Measurements from ENCODE around the gene TEX11. TPM values are rescaled to one million over a fixed set of nuclear protein-coding genes. Genes with fewer than 3 reads are reported as not detected.

Gene TEX11
- total RNA-seq, 2 donors from 2014 or later = 2.6 TPM; not detected in 1

DNA sequence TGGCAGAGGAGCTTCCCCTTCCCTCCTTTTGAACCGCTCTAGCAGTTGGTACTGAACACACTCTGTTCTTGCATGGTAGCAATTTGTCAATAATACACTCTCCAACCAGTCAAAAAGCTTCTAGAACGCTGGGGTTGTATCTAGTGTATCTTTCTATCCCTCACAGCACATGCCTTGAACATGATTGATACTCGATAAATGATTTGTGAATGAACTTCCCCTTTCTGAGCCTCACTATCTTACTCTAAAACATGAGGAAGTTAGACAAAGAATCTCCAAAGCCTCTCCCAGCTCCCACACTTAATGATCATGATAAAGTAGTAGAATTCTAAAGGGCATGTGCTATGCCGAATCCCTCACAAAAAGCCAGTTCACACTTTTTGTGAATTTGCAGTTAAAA is 399.4 kb downstream of the TEX11 start:
- Histone ChIP-seq H3K4me1 (replicated peaks) (no peaks in the 10 kb centered on the region), H3K4me3 (no peak overlapping the region), H3K27ac (no peak overlapping the region), H3K9me3 (no peaks in the 10 kb centered on the region), H3K36me3 (no peaks in the 10 kb centered on the region), H3K27me3 (replicated peaks; ENCODE audit: insufficient read depth) (no peaks in the 10 kb centered on the region)
- 84% methylated on average over 4 of the region's 4 CpGs for WGBS
- TF ChIP-seq, protein P1, sequence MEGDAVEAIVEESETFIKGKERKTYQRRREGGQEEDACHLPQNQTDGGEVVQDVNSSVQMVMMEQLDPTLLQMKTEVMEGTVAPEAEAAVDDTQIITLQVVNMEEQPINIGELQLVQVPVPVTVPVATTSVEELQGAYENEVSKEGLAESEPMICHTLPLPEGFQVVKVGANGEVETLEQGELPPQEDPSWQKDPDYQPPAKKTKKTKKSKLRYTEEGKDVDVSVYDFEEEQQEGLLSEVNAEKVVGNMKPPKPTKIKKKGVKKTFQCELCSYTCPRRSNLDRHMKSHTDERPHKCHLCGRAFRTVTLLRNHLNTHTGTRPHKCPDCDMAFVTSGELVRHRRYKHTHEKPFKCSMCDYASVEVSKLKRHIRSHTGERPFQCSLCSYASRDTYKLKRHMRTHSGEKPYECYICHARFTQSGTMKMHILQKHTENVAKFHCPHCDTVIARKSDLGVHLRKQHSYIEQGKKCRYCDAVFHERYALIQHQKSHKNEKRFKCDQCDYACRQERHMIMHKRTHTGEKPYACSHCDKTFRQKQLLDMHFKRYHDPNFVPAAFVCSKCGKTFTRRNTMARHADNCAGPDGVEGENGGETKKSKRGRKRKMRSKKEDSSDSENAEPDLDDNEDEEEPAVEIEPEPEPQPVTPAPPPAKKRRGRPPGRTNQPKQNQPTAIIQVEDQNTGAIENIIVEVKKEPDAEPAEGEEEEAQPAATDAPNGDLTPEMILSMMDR (IDR thresholded peaks at IDR 0.05) = no peak
- TF ChIP-seq POLR2A (IDR thresholded peaks at IDR 0.05) (no peak), POLR2AphosphoS5 (IDR thresholded peaks at IDR 0.05) (no peak)
- intact Hi-C loops (cut with DNase I) = no loop called here
- DNase-seq (ENCODE audit: low spot score) = no peak

DNA sequence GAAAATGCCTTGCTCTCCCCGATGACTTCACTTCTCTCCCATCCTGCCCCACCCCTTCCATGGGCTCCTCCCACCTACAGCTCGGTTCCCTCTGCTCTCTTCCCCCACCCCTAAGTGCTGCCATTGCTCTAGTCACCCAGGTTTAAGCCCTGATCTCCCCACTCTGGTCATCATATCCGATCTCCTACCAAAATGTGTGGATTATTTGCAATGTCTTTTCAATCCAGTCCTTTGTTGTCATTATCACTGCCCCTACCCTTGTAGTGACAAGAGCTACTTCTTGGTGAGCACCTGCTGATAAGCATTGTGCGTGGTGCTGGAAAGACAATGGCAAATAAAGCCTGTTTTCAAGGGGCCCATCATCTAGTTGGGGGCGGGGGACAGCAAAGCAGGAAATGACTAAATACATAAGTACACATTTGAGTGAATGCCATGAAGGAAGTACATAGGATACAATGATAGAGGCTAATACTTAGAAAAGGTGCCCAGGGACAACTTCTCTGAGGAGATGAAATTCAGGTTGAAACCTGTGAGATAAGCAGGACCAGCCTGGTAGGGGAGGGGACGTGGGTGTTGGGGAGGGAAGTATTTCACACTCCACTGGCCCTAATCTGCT is 400.1 kb downstream of the TEX11 start:
- intact Hi-C loops (cut with DNase I) = no loop called here
- Histone ChIP-seq H3K36me3 (no peaks in the 10 kb centered on the region), H3K4me1 (replicated peaks) (no peaks in the 10 kb centered on the region), H3K4me3 (no peak overlapping the region), H3K9me3 (no peaks in the 10 kb centered on the region), H3K27ac (no peak overlapping the region), H3K27me3 (replicated peaks; ENCODE audit: insufficient read depth) (no peaks in the 10 kb centered on the region)
- TF ChIP-seq POLR2A (IDR thresholded peaks at IDR 0.05) (no peak), POLR2AphosphoS5 (IDR thresholded peaks at IDR 0.05) (no peak)
- TF ChIP-seq, protein P1 (IDR thresholded peaks at IDR 0.05) = no peak
- no peak for DNase-seq (ENCODE audit: low spot score)
- 48% methylated on average over 6 of the region's 6 CpGs for WGBS

DNA sequence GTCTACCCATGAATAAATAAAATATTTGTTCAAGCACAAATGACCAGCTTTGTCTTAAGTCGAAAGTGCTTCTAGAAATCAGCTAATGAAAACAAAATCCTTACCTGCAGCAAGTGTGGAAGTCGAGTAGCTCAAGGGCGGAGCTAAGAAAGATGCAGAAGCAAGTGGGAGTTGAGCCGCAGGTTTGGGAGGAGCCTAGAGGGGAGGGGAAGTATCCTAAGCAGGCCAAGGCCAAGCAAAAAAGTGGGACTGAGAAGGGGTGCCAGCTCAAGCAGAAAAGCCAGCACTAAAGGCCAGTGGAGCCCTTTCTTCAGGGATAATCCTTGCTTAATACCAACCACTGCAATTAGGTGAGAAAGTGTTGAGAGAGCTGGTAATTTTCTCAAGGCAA is 403.1 kb downstream of the TEX11 start:
- DNase-seq (ENCODE audit: low spot score) = no peak
- Histone ChIP-seq H3K27ac (no peak overlapping the region), H3K4me1 (replicated peaks) (no peaks in the 10 kb centered on the region), H3K9me3 (no peaks in the 10 kb centered on the region), H3K4me3 (no peak overlapping the region), H3K27me3 (replicated peaks; ENCODE audit: insufficient read depth) (no peaks in the 10 kb centered on the region), H3K36me3 (no peaks in the 10 kb centered on the region)
- TF ChIP-seq, protein P1 (IDR thresholded peaks at IDR 0.05) = no peak
- TF ChIP-seq POLR2AphosphoS5 (IDR thresholded peaks at IDR 0.05) = no peak
- no peak for TF ChIP-seq POLR2A (IDR thresholded peaks at IDR 0.05)
- intact Hi-C loops (cut with DNase I) = no loop called here
- WGBS = 62% methylated on average over 4 of the region's 4 CpGs

DNA sequence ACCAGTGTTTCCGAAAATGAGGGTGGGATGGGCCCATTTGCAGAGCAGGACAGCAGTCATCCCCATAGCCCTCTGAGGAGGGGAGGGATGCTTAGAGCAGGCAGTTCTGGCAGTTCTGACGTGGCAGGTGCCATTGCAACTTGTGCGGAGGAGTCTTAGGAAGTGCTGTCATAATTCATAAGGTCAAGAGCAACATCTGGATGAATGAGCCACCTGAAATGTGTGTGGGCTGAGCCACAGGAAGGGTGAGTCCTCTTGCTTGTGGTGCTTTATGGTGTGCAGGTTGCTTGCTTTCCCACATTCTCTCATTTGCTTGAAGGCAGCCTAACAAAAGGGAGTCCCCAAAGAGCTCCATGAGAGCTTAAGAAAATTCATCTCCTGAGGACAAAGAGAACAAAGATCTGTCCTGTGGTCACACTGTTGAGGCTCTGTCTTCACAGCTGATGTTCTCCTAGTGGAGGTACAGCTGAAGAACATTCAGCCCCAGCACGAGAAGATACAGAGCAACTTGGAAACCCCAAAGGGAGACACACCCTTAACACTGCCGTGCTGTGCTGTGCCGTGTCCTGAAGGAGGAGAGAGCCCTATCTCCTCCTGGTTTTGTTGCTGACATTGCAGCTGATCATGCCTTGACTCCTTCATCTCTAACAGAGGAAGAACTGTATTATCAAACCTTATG is 403.6 kb downstream of the TEX11 start:
- WGBS = 79% methylated on average over 6 of the region's 6 CpGs
- intact Hi-C loops (cut with DNase I) = no loop called here
- H3K4me1 ChIP-seq (replicated peaks) = no peaks in the 10 kb centered on the region
- no peaks in the 10 kb centered on the region for H3K27me3 ChIP-seq (replicated peaks; ENCODE audit: insufficient read depth)
- H3K27ac ChIP-seq = no peak overlapping the region
- TF ChIP-seq, protein P1 (IDR thresholded peaks at IDR 0.05) = no peak
- TF ChIP-seq POLR2A (IDR thresholded peaks at IDR 0.05) (no peak), POLR2AphosphoS5 (IDR thresholded peaks at IDR 0.05) (no peak)
- no peak overlapping the region for H3K4me3 ChIP-seq
- H3K9me3 ChIP-seq = no peaks in the 10 kb centered on the region
- DNase-seq (ENCODE audit: low spot score) = no peak
- no peaks in the 10 kb centered on the region for H3K36me3 ChIP-seq

DNA sequence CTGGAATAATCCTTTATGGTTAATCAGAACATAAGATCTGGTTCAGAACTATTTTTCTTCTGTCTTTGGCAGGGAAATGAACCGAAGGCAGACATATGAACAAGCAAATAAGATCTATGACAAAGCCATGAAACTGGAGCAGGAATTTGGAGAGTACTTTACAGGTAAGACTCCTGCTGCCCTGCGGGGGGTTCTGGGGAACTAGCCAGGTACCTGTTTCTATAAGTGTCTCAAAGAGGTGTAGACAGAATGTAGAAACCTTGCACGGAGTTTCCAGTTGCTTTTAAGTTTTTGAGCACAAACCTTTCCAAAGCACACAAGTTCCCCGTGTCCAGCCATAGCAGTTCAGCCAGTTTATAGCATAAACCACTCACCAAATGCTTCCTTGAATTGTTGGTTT is 407.7 kb downstream of the TEX11 start:
- Histone ChIP-seq H3K4me1 (replicated peaks) (no peaks in the 10 kb centered on the region), H3K36me3 (no peaks in the 10 kb centered on the region), H3K4me3 (no peak overlapping the region), H3K27me3 (replicated peaks; ENCODE audit: insufficient read depth) (no peaks in the 10 kb centered on the region), H3K9me3 (no peaks in the 10 kb centered on the region), H3K27ac (no peak overlapping the region)
- no peak for DNase-seq (ENCODE audit: low spot score)
- WGBS = 90% methylated on average over 4 of the region's 4 CpGs
- intact Hi-C loops (cut with DNase I) = no loop called here
- TF ChIP-seq, protein P1 (IDR thresholded peaks at IDR 0.05) = no peak
- TF ChIP-seq POLR2A (IDR thresholded peaks at IDR 0.05) = no peak
- no peak for TF ChIP-seq POLR2AphosphoS5 (IDR thresholded peaks at IDR 0.05)
